NCI-H2107 treated with DMSO at 0.1 percent for 48 hours (cell line): Measurements from ENCODE around the gene NCS1.
A peak's percentile ranks its signal among the peaks of the same experiment; 100 is the strongest.

Experiments
- DNase-seq: peaks from one replicate; lab custom pipeline; 2025; ENCODE audit not compliant: unreplicated experiment; lab: John Stamatoyannopoulos, UW

The NCS1 gene

GRCh38 chr9:130172161-130172857, at the start of gene NCS1:
TSS of gene NCS1 (plus strand) at chr9:130172404. CDS start at chr9:130172664, 260 bp downstream.
- DNase-seq, result no peak

- DNase-seq, result no peak
Measured at GRCh38 chr9:130122456-130122855, 49.7 kb upstream of the NCS1 start.

GRCh38 chr9:130124085-130124860, 47.9 kb upstream of the NCS1 start:
- no peak for DNase-seq

GRCh38 chr9:130126721-130127433, 45.3 kb upstream of the NCS1 start:
- no peak for DNase-seq

GRCh38 chr9:130128251-130128650, 44.0 kb upstream of the NCS1 start:
- no peak for DNase-seq

- no peak for DNase-seq
Measured at GRCh38 chr9:130128733-130129431, 43.3 kb upstream of the NCS1 start.

- DNase-seq, result no peak
Measured at GRCh38 chr9:130129432-130130061, 42.7 kb upstream of the NCS1 start.

GRCh38 chr9:130132746-130133145, 39.5 kb upstream of the NCS1 start:
- no peak for DNase-seq

GRCh38 chr9:130137081-130137640, 35.0 kb upstream of the NCS1 start:
- DNase-seq, result no peak

- no peak for DNase-seq
Measured at GRCh38 chr9:130137641-130138081, 34.5 kb upstream of the NCS1 start.

- no peak for DNase-seq
Measured at GRCh38 chr9:130138171-130138653, 34.0 kb upstream of the NCS1 start.

GRCh38 chr9:130138791-130139190, 33.4 kb upstream of the NCS1 start:
- DNase-seq, result no peak

GRCh38 chr9:130139251-130139650, 33.0 kb upstream of the NCS1 start:
- peak; percentile 74 for DNase-seq

GRCh38 chr9:130140706-130141105, 31.5 kb upstream of the NCS1 start:
- no peak for DNase-seq

GRCh38 chr9:130142056-130142455, 30.1 kb upstream of the NCS1 start:
- no peak for DNase-seq

GRCh38 chr9:130142641-130143040, 29.6 kb upstream of the NCS1 start:
- DNase-seq, result no peak

- no peak for DNase-seq
Measured at GRCh38 chr9:130143279-130143893, 28.8 kb upstream of the NCS1 start.

- DNase-seq, result no peak
Measured at GRCh38 chr9:130143958-130144366, 28.2 kb upstream of the NCS1 start.

- peak; percentile 14 for DNase-seq
Measured at GRCh38 chr9:130144703-130145102, 27.5 kb upstream of the NCS1 start.

- DNase-seq, result no peak
Measured at GRCh38 chr9:130145658-130146057, 26.5 kb upstream of the NCS1 start.
